ENCODE measurements around the gene RPRD1B.

Gene RPRD1B

DNA sequence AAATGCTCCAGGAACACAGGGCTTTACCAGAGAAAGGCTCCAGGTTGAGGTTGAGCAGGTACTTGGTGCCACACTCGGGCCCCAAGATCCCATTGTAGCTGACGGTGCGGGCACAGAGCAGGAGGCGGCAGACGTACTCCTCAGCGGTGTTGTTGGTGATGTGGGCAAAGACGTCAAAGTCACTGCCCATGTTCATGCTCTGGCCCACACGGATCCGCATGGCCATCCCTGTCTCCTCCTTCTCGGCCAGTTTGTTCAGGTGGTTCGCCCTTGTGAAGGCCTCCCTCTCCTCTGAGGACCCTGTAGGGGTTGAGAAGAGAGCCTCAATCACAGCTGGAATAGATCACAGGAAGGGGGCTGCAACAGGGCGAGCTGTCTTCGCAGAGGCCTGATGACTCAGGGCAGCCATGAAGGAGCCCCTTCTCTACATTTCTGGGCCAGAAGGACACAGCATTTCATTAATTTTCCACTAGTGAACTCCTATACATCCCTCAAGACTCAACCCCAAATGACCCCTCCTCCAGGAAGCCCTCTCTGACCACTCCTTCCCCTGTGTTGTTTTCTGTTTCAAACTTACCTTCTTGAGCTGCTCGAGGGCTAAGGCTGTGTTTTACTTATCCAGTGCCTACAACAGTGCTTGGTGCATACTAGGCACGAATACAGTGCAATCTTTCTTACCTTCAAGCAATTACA is 104.7 kb downstream of the RPRD1B start:
- DNase-seq: no peak

DNA sequence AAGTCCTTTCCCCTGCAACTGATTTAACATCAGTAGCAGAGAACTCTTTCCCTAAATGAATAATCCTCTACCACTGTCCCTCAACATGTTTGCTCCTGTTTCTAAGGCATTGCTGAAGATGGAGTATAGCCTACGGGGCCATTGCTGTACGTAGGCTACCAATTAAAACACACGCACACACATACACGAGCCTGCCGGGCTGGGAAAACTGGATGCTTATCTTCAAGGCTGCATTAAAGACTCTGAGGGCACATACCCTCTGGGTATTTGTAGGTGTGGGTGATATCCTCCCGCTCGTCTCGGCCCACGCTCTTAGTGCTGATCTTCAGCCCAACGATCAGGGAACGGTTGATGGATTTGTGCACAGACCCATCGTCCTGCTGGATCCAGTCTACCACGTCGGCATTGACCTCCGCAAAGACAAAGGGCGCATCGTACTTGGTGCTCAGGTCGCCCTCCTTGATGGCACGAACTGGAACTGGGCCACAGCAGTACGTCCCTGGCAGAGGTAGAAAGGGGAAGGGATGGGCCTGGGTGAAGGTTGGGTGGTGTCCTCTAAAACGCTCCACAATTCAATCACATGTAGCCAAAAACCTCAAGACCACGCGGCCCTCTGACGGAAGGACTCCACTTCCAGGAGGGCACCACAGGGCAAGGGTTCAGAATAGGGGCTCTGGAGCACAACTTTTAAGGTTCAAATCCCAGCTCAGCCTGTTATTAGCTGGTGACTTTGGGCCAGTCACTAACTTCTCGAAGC is 105.8 kb downstream of the RPRD1B start:
- no peak for DNase-seq

DNA sequence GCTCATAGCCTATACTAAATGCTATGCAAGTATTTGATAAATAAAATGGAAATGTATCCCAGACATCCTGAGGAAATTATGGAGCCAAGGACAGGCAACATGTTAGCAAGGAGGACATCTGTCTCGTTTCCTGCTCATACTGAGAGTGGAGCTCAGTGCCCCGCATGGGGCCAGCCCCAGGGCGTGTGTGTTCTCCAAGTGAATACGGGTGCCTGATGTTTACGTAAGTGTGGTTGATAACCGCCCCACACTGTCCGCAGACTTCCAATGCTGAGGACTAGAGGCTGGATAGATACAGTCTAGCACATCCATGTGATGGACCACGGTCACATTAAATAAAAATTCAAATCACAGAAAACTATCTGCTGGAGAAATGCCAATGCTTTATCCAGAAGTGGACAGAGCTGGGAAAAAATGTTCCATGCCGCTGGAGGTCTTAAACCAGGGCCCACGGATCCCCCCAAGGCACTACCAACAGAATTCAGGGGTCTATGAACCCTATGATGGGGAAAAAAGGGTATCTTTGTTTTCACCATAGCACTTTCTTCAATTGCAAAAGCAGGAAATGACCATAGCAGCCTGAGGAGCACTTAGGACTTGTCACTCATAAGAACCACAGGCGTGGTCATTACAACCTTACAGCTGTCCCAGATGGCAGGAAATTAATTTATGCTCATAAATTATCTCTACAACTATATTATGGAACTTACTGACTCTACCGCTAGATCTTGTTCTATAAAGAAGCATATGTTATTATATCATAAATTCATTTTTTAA is 106.6 kb downstream of the RPRD1B start:
- no peak for DNase-seq

DNA sequence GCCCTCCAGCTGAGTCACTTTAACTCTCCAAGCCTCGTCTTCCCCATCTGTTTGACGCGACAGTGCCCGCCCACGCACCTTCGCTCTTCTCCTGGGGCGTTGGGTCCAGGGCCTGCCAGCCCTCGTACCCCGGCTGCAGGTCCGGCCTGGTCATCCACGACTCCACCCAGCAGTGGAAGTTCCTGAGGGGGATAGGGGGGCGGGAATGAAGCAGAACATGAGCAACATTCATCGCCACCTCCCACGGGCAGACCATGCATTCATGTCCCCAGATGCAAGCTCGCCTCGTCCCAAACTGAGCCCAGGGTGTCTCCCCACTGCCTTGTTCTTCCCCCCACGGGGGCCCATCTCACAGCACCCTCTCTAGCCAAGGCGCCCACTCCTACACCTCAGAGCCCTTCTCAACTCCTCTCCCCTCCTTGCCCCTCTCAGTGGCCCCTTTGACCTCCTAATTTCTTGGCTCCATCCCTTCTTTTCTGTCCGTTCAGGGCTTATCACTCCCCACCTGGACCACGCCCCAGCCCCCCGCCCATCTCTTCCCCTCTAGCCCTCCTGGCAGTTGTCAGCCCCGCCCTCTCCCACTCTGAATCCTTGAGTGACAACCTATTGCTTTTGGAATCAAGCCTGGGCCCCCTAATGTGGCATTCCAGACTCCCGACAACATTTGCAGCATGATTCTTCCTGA is 107.8 kb downstream of the RPRD1B start:
- DNase-seq: no peak

Data from NCI-H2171 treated with DMSO at 0.1 percent for 48 hours (cell line).